SK-N-SH (cell line): Measurements from ENCODE around the gene PLXND1. TPM values are rescaled to one million over a fixed set of nuclear protein-coding genes. Genes with fewer than 3 reads are reported as not detected.

ENCODE experiments used
- CTCF ChIA-PET: fragments of 300-600, 350-600 bp; formaldehyde crosslinking; extraction: SDS; loops from one replicate; lab custom pipeline; 2021; lab: Yijun Ruan, JAX
- POLR2A ChIA-PET: fragments of 350-600 bp; sonication (Branson Sonifier 250); formaldehyde crosslinking; extraction: SDS; loops from one replicate; lab custom pipeline; 2020; ENCODE audit warnings: antibody characterized with exemption, inconsistent platforms; lab: Yijun Ruan, JAX
- DNase-seq: peaks from one replicate; pipeline ENCODE4 v3.0.0; 2012
- H2AFZ ChIP-seq: fragments of 200-600 bp; sonication (generic); 2 replicates; pipeline ENCODE4 v1.8.1; 2016; ENCODE audit warnings: antibody characterized with exemption, mild to moderate bottlenecking, low read depth
- H3F3A ChIP-seq: fragments of 200-600 bp; sonication (generic); replicated peaks from 2 replicates; pipeline ENCODE3; 2016; ENCODE audit warnings: antibody characterized with exemption, mild to moderate bottlenecking; ENCODE audit not compliant: insufficient read depth
- H3K27ac ChIP-seq, 2 experiments: fragments of 200-500 bp in 1 of 2; fragments of 200-600 bp in 1 of 2; sonication (Bioruptor generic) in 1 of 2; sonication (generic), shearing (Covaris generic) in 1 of 2; 2 replicates each; pipeline versions ENCODE4 v1.5.1 to v1.6.1; 2014 to 2016; ENCODE audit warnings: low read depth in 2 of 2, inconsistent platforms in 1 of 2, low read length in 1 of 2, mild to moderate bottlenecking in 1 of 2, mixed read lengths in 1 of 2
- H3K27me3 ChIP-seq: fragments of 200-600 bp; sonication (generic), shearing (Covaris generic); 2 replicates; pipeline ENCODE4 v1.6.1; 2016; ENCODE audit warnings: mixed run types; ENCODE audit not compliant: insufficient read depth
- H3K36me3 ChIP-seq, 2 experiments: fragments of 200-500 bp in 1 of 2; fragments of 200-600 bp in 1 of 2; sonication (Bioruptor generic) in 1 of 2; sonication (generic) in 1 of 2; replicated peaks in 1 of 2; 2 replicates each; pipeline versions ENCODE3 to v1.5.1; 2014 to 2016; ENCODE audit warnings: low read length in 1 of 2, mild to moderate bottlenecking in 1 of 2; ENCODE audit not compliant: insufficient read depth in 2 of 2, control insufficient read depth in 1 of 2
- H3K4me1 ChIP-seq, 2 experiments: fragments of 200-500 bp in 1 of 2; fragments of 200-600 bp in 1 of 2; sonication (Bioruptor generic) in 1 of 2; sonication (generic), shearing (Covaris generic) in 1 of 2; 2 replicates each; pipeline versions ENCODE4 v1.5.1 to v1.6.1; 2014 to 2016; ENCODE audit warnings: low read depth in 1 of 2, low read length in 1 of 2, mixed run types in 1 of 2; ENCODE audit not compliant: insufficient read depth in 2 of 2, control insufficient read depth in 1 of 2
- H3K4me2 ChIP-seq: fragments of 200-600 bp; sonication (generic), shearing (Covaris generic); 2 replicates; pipeline ENCODE4 v1.6.1; 2017; ENCODE audit warnings: mixed run types
- H3K4me3 ChIP-seq, 2 experiments: fragments of 200-500 bp in 1 of 2; fragments of 200-600 bp in 1 of 2; sonication (Bioruptor generic) in 1 of 2; sonication (generic), shearing (Covaris generic) in 1 of 2; 2 replicates each; pipeline versions ENCODE4 v1.5.1 to v1.8.1; 2014 to 2016; ENCODE audit warnings: low read depth in 2 of 2, inconsistent platforms in 1 of 2, low read length in 1 of 2, mild to moderate bottlenecking in 1 of 2, mixed read lengths in 1 of 2, moderate library complexity in 1 of 2
- H3K79me2 ChIP-seq: fragments of 200-600 bp; sonication (generic); 2 replicates; pipeline ENCODE4 v1.8.1; 2017; ENCODE audit warnings: mild to moderate bottlenecking; ENCODE audit not compliant: insufficient read depth
- H3K9ac ChIP-seq: fragments of 200-600 bp; sonication (generic); 2 replicates; pipeline ENCODE4 v1.6.1; 2017; ENCODE audit warnings: mixed run types
- H3K9me2 ChIP-seq: fragments of 200-600 bp; sonication (generic); 2 replicates; pipeline ENCODE4 v1.6.1; 2017; ENCODE audit warnings: mixed run types
- H3K9me3 ChIP-seq: fragments of 200-600 bp; sonication (generic); 2 replicates; pipeline ENCODE4 v1.6.1; 2017; ENCODE audit warnings: mixed run types, mild to moderate bottlenecking, moderate library complexity
- H4K20me1 ChIP-seq: fragments of 200-600 bp; sonication (generic); 2 replicates; pipeline ENCODE4 v1.6.1; 2017; ENCODE audit warnings: mild to moderate bottlenecking, mixed run types; ENCODE audit not compliant: insufficient read depth
- EZH2phosphoT487 ChIP-seq: fragments of 200-600 bp; sonication (generic); IDR thresholded peaks from 2 replicates; pipeline ENCODE4 v1.6.1; 2017; ENCODE audit warnings: low read depth, mixed run types, mild to moderate bottlenecking, antibody characterized with exemption, moderate library complexity, borderline replicate concordance
- FOSL2 ChIP-seq: IDR thresholded peaks from 2 replicates; pipeline ENCODE4 v1.4.0; 2012; ENCODE audit warnings: low read depth, mild to moderate bottlenecking, moderate library complexity, borderline replicate concordance
- IRF3 ChIP-seq: fragments of 150-350 bp; IDR thresholded peaks from 2 replicates; pipeline ENCODE4 v1.6.1; 2016; ENCODE audit warnings: mild to moderate bottlenecking, low read depth, low read length
- MAX ChIP-seq: IDR thresholded peaks from 2 replicates; pipeline ENCODE4 v1.4.0; 2012; ENCODE audit warnings: low read depth
- MEF2A ChIP-seq: IDR thresholded peaks from 2 replicates; pipeline ENCODE4 v1.4.0; 2012; ENCODE audit warnings: low read depth, borderline replicate concordance
- PBX3 ChIP-seq: IDR thresholded peaks from 2 replicates; pipeline ENCODE4; 2012
- POLR2AphosphoS5 ChIP-seq: IDR thresholded peaks from 2 replicates; pipeline ENCODE4 v1.6.1; 2012; ENCODE audit warnings: low read depth, low read length
- RAD21 ChIP-seq: IDR thresholded peaks from 2 replicates; pipeline ENCODE4 v1.6.1; 2012; ENCODE audit warnings: mild to moderate bottlenecking, low read length
- RCOR1 ChIP-seq: fragments of 150-350 bp; IDR thresholded peaks from 2 replicates; pipeline ENCODE4 v1.6.1; 2017; ENCODE audit warnings: antibody characterized with exemption, low read length
- TCF12 ChIP-seq: IDR thresholded peaks from 2 replicates; pipeline ENCODE4 v1.4.0; 2012
- TEAD4 ChIP-seq: IDR thresholded peaks from 2 replicates; pipeline ENCODE4 v1.4.0; 2012; ENCODE audit warnings: mild to moderate bottlenecking, borderline replicate concordance; ENCODE audit not compliant: insufficient read depth
- USF1 ChIP-seq: IDR thresholded peaks from 2 replicates; pipeline ENCODE4 v1.4.0; 2012; ENCODE audit warnings: low read depth, borderline replicate concordance
- USF2 ChIP-seq: fragments of 150-350 bp; IDR thresholded peaks from 2 replicates; pipeline ENCODE4 v1.6.1; 2017; ENCODE audit warnings: antibody characterized with exemption, low read length, low read depth, borderline replicate concordance
- YY1 ChIP-seq: IDR thresholded peaks from 2 replicates; pipeline ENCODE4 v1.4.0; 2012; ENCODE audit warnings: low read depth, mild to moderate bottlenecking
- WGBS: methylation state at CpG from one replicate; pipeline ENCODE4 v1.1.6; 2017; ENCODE audit warnings: low lambda C conversion rate; 5-methylcytosine and 5-hydroxymethylcytosine counted together
- polyA plus RNA-seq, 3 experiments: library from polyadenylated mRNA; depleted of rRNA; stranded (reverse); fragments of >200 nt; gene quantifications; 2 replicates each; pipeline ENCODE4 v1.2.3, GENCODE V29; 2012

The PLXND1 gene
- polyA plus RNA-seq, 1 of the 3 experiments (the other 2 are of a cell fraction), result 53.5 TPM

GRCh38 chr3:129525341-129525968 is 81.0 kb downstream of the PLXND1 start:
- Histone ChIP-seq H3K27me3 (no peaks in the 10 kb centered on the region), H3K27ac (no peak overlapping the region), H3K79me2 (no peaks in the 10 kb centered on the region), H3F3A (no peaks in the 10 kb centered on the region), H3K4me3 (no peak overlapping the region), H3K9ac (no peak overlapping the region), H3K9me2 (no peaks in the 10 kb centered on the region), H3K36me3 (no peaks in the 10 kb centered on the region), H4K20me1 (no peaks in the 10 kb centered on the region), H2AFZ (no peak overlapping the region), H3K4me2 (no peak overlapping the region), H3K4me1 (peaks cover 0 to 7% of the 10 kb centered on the region in 2 experiments; a peak in 2 of 4 replicates), H3K9me3 (no peaks in the 10 kb centered on the region)
- 73% methylated on average over 8 of the region's 8 CpGs for WGBS
- DNase-seq, result no peak
- TF ChIP-seq MEF2A (no peak), FOSL2 (no peak), EZH2phosphoT487 (no peak), RCOR1 (no peak), PBX3 (no peak), MAX (no peak), USF2 (no peak), POLR2AphosphoS5 (no peak), YY1 (no peak), USF1 (no peak), RAD21 (no peak), TCF12 (no peak), TEAD4 (no peak), IRF3 (no peak)
- ChIA-PET POLR2A (no interaction called here), CTCF (no interaction called here)
